ENCODE data around the gene C2orf15. TPM values are rescaled to one million over a fixed set of nuclear protein-coding genes. Genes with fewer than 3 reads are reported as not detected.
"Not testable (repeated sequence)": the region's sequence is repeated elsewhere in the genome, so short reads cannot be mapped to it uniquely, and the experiment has no call there.

Gene C2orf15
- total RNA-seq, 1 experiment from 2014 or later: 0.93 TPM

GRCh38 chr2:99190548-99190947 lies 49.0 kb downstream of the C2orf15 start:
- no peak overlapping the region for H3K27ac Mint-ChIP-seq (ENCODE audit: low read depth, unreplicated experiment)
- no peaks in the 10 kb centered on the region for H3K27me3 Mint-ChIP-seq (ENCODE audit: insufficient read depth, unreplicated experiment)
- peaks cover 80% of the 10 kb centered on the region for H3K36me3 Mint-ChIP-seq (ENCODE audit: insufficient read depth, unreplicated experiment)
- BruUV-seq (replicated peaks): no TSS peak
- H3K9me3 Mint-ChIP-seq (ENCODE audit: unreplicated experiment): no peaks in the 10 kb centered on the region
- POLR2A ChIA-PET: no interaction called here
- H3K4me1 Mint-ChIP-seq (ENCODE audit: insufficient read depth, unreplicated experiment): peaks cover 6% of the 10 kb centered on the region
- H3K4me3 Mint-ChIP-seq (ENCODE audit: unreplicated experiment): no peak overlapping the region
- intact Hi-C loops (cut with micrococcal nuclease): no loop called here
- no peak for TF ChIP-seq CTCF (IDR thresholded peaks at IDR 0.05; ENCODE audit: unreplicated experiment)
- CTCF ChIA-PET: no interaction called here
- no peak for DNase-seq (ENCODE audit: unreplicated experiment)

- H3K27ac Mint-ChIP-seq (ENCODE audit: low read depth, unreplicated experiment); H3K27me3 Mint-ChIP-seq (ENCODE audit: insufficient read depth, unreplicated experiment); BruUV-seq (replicated peaks); H3K4me1 Mint-ChIP-seq (ENCODE audit: insufficient read depth, unreplicated experiment); H3K9me3 Mint-ChIP-seq (ENCODE audit: unreplicated experiment); DNase-seq (ENCODE audit: unreplicated experiment); intact Hi-C loops (cut with micrococcal nuclease); CTCF ChIA-PET; H3K4me3 Mint-ChIP-seq (ENCODE audit: unreplicated experiment): not testable (repeated sequence)
- H3K36me3 Mint-ChIP-seq (ENCODE audit: insufficient read depth, unreplicated experiment): peaks cover 89% of the 10 kb centered on the region
- POLR2A ChIA-PET: interaction anchor here (2.0 kb wide), 1 partner anchor 143 kb away, joined by 6 read pairs; the partner anchor contains the start of gene TXNDC9
Observed at GRCh38 chr2:99192364-99192763, 50.9 kb downstream of the C2orf15 start.

GRCh38 chr2:99198103-99198841 lies 56.8 kb downstream of the C2orf15 start:
- Mint-ChIP-seq H3K27me3 (ENCODE audit: insufficient read depth, unreplicated experiment) (no peaks in the 10 kb centered on the region), H3K9me3 (ENCODE audit: unreplicated experiment) (no peaks in the 10 kb centered on the region), H3K36me3 (ENCODE audit: insufficient read depth, unreplicated experiment) (peaks cover 49% of the 10 kb centered on the region), H3K4me1 (ENCODE audit: insufficient read depth, unreplicated experiment) (no peaks in the 10 kb centered on the region), H3K27ac (ENCODE audit: low read depth, unreplicated experiment) (no peak overlapping the region), H3K4me3 (ENCODE audit: unreplicated experiment) (no peak overlapping the region)
- no peak for TF ChIP-seq CTCF (IDR thresholded peaks at IDR 0.05; ENCODE audit: unreplicated experiment)
- ChIA-PET POLR2A (no interaction called here), CTCF (interaction anchor here (1.0 kb wide), 1 partner anchor 113 kb away, joined by 3 read pairs; no protein-coding TSS in a partner anchor)
- DNase-seq (ENCODE audit: unreplicated experiment): no peak
- intact Hi-C loops (cut with micrococcal nuclease): no loop called here
- no TSS peak for BruUV-seq (replicated peaks)

GRCh38 chr2:99200076-99200800 lies 58.7 kb downstream of the C2orf15 start:
- no TSS peak for BruUV-seq (replicated peaks)
- ChIA-PET CTCF (no interaction called here), POLR2A (interaction anchor here (1.1 kb wide), 1 partner anchor 8 kb away, joined by 3 read pairs; no protein-coding TSS in a partner anchor)
- Mint-ChIP-seq H3K4me3 (ENCODE audit: unreplicated experiment) (no peak overlapping the region), H3K9me3 (ENCODE audit: unreplicated experiment) (peaks cover 8% of the 10 kb centered on the region), H3K36me3 (ENCODE audit: insufficient read depth, unreplicated experiment) (peaks cover 31% of the 10 kb centered on the region), H3K27me3 (ENCODE audit: insufficient read depth, unreplicated experiment) (no peaks in the 10 kb centered on the region), H3K4me1 (ENCODE audit: insufficient read depth, unreplicated experiment) (no peaks in the 10 kb centered on the region), H3K27ac (ENCODE audit: low read depth, unreplicated experiment) (no peak overlapping the region)
- no peak for TF ChIP-seq CTCF (IDR thresholded peaks at IDR 0.05; ENCODE audit: unreplicated experiment)
- intact Hi-C loops (cut with micrococcal nuclease): no loop called here
- DNase-seq (ENCODE audit: unreplicated experiment): no peak

Other genes starting within 250 kb of the C2orf15 start
- gene CRACDL, start 205.5 kb upstream of the C2orf15 start, total RNA-seq (2022): 12.9 and 13.0 TPM in 2 replicates
- gene TSGA10, start 13.2 kb downstream of the C2orf15 start, total RNA-seq (2022): 7.9 and 11.6 TPM in 2 replicates
- gene LIPT1, start 13.3 kb downstream of the C2orf15 start, total RNA-seq (2022): 13.1 TPM in 2 replicates
- 19.1 and 21.2 TPM in 2 replicates for gene MITD1, start 39.4 kb downstream of the C2orf15 start, total RNA-seq (2022)
- 39.1 and 42.5 TPM in 2 replicates for gene MRPL30, start 39.5 kb downstream of the C2orf15 start, total RNA-seq (2022)
- not detected in 2 replicates for gene LYG2, start 114.0 kb downstream of the C2orf15 start, total RNA-seq (2022)
- 0.42 and 1.2 TPM in 2 replicates for gene LYG1, start 159.5 kb downstream of the C2orf15 start, total RNA-seq (2022)
- gene TXNDC9, start 194.6 kb downstream of the C2orf15 start, total RNA-seq (2022): 40.2 and 41.0 TPM in 2 replicates
- 45.6 and 55.5 TPM in 2 replicates for gene EIF5B, start 195.7 kb downstream of the C2orf15 start, total RNA-seq (2022)

Data from MCF 10A (cell line).